NCI-H1436 (cell line): ENCODE data around the gene NELFCD.
"Not testable (repeated sequence)": the region's sequence is repeated elsewhere in the genome, so short reads cannot be mapped to it uniquely, and the experiment has no call there.

Source experiments
- DNase-seq: peaks from one replicate; lab custom pipeline; 2025; lab: John Stamatoyannopoulos, UW

NELFCD gene

DNA sequence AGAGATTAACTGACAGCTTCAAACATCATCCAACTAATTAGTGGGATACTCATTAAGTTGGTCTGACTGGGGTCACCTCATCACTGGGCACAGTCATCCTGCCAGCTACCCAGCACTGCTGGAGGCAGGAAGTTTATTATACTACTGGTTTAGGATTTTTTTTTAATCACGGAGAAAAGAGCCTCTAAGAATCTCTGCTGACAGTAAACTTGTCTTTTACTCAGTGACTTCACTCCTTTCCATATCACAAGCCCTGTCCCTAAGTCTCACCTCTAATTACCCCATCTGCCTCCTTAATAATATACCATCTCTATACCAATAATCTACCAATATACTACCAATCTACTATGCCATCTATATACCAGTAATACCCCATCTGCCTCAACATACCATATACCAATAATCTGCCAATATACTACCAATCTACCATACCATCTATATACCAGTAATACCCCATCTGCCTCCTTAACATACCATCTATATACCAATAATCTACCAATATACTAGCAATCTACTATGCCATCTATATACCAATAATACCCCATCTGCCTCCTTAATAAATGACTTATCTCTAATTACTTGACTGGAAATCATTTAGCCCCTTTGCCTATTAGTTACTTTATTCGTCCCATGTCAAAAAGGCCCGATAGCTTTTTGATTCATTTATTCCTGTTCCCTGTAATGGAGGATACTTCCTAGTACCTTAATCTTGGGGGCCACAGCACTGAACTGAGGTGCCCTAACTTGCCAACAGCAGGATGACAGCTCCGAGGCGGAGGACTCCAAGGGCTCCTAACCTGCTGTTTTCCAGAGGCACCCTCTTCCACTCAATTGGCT lies 46.1 kb downstream of the NELFCD start:
- no peak for DNase-seq

DNA sequence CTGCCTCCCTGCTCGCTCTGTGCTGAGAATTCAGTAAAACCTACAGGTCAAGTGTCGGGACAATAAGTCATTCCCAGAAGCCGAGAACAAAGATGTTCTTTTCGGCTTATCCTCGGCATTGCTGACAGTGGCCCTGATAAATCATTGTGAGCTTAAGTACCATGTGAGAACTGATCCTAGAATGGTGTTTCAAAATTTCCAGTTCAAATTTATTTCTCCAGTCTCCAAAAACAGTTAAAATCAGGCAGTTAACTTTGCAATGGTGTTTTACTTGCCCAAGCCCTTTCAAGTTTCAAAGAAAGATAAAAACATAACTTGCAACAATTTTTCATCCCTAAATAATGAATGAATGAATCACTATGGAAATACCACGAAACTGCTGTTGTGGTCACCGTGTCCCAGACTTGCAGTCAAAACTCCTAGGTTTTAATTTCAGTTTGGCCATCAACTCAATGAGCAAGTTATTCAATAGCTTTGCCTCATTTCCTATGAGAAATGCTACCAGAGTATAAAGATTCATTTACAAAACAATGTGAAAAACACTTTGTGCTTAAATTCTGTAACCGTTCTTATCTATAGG lies 46.8 kb downstream of the NELFCD start:
- no peak for DNase-seq

DNA sequence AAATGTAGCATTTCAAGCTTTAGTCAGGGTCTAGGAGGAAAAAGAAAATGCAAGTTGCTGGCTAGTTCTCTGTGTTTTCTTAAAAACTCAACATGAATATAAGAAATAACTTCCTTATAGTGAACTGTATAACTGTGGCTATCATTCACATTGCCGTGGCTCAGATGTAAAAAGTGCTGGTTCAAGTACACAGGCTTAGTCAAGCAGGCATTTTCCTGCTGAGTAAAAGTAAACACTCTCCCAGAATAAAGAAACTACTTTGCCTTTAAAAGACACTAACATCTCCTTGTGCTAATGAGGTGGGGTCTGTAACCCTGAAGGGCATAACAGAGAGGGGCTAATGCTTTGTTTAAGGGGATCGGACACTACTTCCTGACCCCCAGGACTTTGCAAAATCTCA lies 47.8 kb downstream of the NELFCD start:
- no peak for DNase-seq

DNA sequence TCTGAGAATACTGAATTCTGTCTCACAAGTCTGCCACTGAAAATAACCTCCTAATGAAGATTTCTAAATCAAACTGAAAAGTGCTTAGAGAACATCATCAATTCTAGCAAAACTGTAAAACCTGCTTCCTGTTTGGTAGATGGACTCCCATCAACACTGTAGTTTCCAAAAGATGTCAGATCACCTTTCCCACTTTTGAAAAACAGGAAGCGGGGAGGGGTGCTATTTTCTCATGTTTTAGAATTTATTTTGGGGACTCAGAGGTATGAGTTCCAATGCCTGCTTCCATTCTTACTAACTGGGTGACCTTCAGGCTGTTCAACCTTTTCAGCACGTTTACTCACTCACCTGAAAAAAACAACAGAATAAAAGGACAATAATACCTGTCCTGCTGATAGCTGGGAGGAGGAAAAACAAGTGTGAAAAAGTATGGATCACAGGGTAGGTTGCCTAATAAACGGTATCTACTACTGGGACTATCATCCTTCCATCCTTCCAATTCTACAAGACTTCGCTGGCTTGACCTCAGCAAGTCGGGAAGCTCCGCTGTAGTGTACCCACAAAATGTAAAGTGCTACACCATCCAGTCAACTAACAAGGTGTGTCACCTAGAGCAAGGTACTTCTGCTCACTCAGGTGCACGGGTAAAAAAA lies 50.0 kb downstream of the NELFCD start:
- DNase-seq, result no peak

DNA sequence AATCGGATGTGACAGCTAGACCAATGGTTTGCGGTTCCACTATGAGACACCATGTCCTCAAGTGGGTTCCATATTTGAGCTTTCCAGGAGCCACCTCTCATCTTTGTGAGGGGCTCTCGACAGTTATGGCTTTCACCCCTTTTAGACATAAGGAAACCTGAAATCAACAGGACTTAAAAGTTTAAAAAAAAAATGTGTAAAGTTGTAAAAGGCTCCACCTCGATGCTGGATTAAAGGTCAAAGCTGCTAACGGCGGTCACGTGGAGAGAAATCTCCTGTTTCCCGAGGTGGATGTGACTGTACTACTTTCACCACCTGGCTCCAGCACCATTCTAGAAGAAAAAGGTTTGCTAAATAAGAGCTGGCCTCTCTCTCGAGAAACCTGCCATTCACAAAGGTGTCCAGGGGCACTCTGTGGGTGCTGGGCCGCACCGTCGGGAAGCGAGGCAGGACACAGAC lies 50.5 kb downstream of the NELFCD start:
- DNase-seq, result no peak

DNA sequence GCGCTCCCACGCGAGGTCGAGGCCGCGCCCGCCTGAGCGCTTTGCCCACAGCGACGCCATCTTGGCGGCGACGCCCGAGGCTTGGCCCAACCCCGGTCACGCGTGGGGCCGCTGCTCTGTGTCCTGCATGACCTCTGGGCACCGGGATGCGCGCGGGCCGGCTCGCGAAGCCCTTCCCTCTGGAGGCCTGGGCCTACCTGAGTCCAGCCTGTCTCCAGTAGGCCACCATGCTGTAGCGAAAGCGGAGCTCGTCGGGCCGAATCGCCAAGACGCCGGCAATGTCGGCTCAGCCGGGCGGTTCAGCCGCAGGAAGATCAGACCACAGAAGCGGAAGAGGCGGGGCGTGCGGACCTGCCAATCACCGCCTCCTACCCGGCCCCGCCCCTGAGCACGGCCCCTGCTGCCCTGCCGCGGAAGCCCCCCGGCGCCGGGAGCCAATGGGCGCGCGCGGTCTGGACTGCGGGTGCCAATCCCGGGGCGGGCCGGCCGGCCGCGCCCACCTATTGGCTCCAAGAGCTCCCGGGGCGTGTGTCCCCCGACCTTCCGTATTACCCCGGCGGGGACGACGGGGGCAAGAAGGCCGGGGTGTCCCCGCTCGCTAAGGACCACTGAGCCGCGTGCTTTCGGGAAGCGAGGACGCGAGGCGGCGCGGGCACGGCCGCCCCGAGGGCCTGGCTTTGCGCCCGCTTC lies 51.1 kb downstream of the NELFCD start, which contains the start of gene ATP5F1E:
Gene ATP5F1E, minus strand, starts transcription at position 313 of the 690 bp plus-strand sequence. Its CDS starts 84 bp downstream, at position 229.
- peak; percentile 94 for DNase-seq

DNA sequence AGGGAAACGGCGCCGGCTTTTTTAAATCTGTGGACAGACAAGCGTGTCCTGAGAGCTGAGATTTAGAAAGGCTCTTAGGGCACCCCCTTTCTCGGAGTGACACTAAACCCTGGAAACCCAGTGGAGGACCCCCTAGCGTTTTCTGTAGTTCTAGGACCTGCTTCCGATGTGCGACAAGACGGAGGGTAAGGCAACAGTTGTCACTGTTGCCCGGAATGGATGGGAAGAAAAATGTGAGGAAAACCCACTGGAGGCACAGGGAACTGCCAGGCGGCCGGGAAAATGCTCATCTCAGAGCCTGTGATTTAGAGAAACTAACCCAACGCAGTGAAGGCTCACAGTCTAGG lies 51.6 kb downstream of the NELFCD start:
- DNase-seq, result no peak

DNA sequence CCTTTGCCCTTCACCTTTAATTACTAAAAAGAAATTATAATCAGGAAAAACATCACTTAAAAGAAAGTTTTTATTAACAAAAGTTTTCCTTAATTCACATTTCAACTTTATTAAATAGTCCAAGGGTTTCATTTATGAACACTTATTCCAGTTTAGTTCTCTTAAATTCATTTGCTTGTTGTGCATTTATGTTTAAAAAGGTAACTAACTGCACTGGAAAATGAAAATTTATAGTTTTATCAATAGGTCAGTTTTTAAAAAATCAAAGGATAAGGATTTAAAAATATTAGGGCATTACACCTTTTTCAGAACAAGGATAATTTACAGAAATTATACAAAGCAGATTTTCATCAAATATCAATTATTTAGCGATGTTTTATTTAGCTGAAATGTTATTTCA lies 52.0 kb downstream of the NELFCD start:
- no peak for DNase-seq

DNA sequence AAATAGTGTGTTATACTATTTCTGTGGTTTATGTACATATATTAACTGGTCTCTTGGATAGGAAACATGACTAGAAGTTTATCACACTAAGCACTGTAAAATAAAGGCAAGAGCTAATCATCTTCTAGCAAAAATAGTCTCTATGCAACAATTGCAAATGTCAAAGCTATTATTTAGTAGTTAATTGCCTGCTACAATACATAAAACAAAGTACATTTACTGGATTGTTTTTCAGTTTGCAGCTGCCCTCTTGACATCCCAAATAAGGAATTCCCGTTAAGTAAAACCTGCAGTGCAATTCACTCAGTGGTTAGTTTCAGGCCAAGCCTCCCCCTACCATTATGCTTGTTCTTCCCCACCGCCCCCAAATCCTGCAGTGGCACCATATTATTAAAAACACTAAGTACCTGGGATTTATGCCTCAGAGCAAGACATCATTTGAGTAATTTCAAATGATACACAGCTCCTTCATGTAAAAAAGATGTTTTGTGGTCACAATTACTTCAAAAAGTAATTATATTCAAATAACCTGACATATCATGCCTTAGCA lies 52.6 kb downstream of the NELFCD start:
- no peak for DNase-seq

DNA sequence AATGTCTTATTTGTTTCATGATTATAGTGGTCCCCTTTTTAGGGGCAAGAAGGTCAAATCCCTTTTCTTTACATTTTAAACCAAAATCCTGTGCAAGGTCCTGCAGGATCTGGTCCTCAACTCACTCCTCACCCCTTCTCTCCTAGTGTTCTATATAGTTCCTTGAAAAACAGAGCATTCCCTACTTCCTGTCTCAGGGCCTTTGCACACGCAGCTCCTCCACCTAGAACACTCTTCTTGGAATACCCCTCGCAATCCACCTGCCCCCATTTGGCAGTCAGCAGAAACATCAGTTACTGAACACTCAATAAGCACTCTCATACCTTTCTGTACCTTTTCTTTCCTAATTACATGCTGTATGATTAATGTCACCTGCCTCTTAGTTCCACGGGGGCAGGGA lies 54.3 kb downstream of the NELFCD start:
- DNase-seq, result no peak

DNA sequence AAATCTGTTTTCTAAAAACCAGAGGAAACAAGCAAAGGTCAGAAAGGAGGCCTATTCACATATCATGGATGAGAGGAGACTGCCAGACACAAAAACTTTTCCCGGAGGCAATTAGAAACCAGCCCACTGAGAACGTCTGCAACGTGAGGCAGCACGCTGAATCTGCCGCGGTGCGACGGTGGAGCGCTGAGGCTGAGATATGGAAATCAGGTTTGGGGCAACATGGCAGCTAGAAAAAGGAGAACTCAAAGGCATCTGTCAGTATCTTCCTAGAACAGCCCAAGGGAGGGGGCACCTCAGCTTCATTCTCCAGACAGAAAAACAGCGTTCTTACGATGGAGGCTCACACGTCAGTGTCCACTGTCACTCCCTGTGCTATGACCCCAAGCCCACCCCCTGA lies 56.3 kb downstream of the NELFCD start:
- DNase-seq, result no peak

DNA sequence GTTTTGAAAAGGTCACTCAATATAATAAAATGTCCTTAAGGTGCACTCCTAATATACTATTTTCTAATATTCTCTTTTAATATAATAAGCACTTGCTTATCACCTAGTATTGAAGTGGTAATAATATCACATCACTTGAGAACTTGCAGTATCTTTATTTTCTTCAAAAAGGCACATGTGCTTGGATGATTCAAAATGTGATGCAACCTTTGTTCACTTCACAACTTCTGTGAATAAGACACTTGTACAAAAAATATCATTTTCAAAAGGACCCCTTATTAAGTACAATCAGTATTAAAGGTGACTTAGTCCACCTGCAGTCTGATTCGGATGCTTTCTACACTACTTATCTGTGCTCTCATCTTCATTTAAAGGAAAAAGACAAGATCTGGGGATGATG lies 58.2 kb downstream of the NELFCD start:
- DNase-seq, result no peak

DNA sequence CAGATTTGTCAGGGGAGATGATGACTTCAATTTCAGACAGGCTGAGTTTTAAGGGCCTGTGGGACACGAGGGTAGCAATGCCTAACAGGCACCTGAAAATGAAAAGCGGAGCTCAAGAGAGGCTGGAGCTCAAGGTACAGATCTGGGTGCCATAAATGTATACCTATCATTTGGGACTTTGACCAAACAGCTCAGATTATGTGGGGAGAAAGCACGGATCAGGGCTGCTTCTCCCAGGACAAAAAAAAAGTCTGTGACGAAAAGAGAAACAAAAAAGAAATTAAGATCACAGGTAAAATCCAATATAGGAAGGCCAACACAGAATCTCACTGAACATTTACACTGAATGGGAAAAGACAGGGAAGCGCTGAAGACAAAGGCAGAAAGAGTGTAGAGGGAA lies 59.6 kb downstream of the NELFCD start:
- DNase-seq, result no peak

DNA sequence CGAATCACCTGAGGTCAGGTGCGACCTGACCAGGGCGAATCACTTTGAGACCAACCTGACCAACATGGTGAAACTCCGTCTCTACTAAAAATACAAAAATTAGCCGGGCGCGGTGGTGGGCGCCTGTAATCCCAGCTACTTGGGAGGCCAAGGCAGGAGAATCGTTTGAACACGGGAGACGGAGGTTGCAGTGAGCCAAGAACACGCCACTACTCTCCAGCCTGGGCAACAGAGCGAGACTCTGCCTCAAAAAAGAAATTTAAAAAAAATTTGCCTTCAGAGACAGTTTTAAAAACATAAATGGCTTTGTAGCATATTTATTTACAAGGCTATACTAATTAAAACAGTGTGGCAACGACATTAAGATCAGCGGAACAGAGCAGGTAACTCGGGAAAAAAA lies 60.4 kb downstream of the NELFCD start:
- DNase-seq, result not testable (repeated sequence)

DNA sequence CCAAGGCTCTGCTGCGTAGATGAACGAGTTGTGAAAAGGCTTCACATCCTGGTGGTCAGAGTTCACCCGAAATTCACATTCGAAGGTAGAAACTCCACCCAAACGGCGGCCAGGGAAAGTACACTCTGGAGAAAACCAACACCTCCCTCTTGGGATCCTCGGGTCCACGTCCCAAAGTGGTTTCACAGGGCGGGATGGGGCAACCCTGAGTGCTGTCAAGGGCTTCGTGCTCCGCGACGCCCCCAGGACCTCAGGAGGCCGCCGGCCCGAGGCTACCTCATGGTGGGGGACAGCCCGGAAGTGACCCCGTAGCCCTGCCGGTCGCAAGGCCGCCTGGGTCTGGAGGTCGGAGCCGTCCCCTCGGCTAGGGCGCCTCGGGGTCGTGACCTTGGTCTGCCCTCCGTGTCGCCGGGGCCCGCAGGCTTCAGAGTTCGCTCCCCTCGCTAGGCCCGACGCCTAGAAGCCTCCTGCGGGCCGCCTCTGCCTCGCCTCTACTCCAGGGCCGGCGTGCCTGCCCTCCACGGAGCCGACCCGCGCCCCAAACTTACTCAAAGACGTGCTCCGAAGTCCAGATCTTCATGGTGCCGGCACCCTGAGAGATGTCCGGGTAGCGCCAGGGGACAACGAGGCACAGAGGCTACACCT lies 61.2 kb downstream of the NELFCD start, which contains the start of gene PRELID3B:
Gene PRELID3B, minus strand, starts transcription at position 636 of the 645 bp plus-strand sequence. Its CDS starts 56 bp downstream, at position 580.
- no peak for DNase-seq

DNA sequence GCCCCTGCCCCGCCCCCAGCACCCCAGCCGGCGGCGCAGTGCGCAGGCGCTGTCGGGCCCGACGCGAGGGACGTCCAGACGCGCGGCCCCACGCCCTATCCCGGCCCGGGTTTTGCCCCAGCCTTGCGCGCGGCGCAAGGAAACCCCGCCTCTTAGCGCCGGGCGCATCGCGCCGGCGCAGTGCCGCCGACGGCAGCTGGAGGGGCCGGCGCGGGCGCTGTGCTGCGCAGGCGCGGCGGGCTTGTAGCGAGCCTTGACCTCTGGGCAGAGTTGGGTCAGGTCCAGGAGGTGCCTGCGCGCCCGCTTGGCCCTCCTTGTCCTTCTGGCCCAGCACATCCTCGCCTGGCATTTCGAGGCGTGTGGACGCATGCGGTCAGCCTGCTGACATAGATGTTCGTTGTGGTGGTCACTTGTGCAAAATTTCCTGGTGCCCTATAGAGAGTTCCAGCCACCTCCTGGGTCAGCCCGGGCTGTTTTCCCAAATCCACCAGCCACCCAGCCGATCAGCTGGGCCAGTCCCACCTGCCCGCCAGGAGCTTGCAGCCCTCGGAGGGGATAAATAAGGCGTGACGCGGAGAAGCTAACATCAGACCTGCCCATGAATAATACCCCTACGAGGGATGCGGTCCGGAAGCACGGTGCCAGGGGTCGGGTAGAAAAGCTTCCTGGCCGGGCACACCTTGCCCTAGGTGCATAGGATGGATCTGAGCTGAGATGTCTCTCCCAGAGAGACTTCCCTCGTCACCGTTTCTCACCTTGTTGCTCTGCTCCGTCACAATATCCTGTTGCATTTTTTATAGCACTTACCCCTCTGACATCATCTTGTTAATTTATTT lies 62.0 kb downstream of the NELFCD start:
- peak; percentile 88 for DNase-seq

DNA sequence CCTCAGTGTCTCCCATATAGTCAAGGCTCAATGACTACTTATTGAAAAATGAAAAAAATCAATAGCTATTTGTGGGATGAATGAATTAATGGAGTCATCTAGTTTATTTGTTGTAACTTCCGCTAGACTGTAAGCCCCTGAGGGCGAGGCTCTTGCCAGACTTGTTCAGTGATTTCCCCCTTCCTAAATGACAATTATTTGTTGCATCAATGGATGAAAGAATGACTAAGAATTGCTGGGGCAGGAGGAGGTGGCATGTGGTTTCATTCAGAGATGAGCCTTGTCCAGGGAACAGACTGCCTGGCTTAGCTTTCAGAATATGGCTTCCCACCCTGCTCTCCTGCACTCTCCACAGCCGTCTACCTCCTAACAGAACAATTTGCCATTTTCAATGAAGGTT lies 62.6 kb downstream of the NELFCD start:
- no peak for DNase-seq

DNA sequence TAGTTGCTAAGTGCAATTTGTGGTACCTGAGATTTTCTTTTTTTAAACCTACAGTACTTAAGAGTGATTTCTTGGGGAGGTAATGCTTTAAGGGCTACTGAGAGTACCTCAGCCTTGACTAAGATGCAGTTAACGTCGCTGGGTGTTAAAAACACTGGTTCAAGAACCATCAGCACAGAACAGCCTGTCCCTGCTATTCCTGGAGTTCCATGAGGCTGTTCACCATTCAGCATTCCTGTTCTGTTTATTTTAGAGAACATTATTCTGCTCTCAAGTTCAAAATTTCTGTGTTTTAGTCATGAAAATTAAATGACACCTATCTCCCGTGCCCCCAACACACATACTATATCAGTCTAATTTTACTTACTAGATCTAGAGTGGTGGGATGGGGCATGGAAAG lies 63.2 kb downstream of the NELFCD start:
- no peak for DNase-seq
